Ishikawa (cell line): Measurements from ENCODE around the gene SMIM22.

Source experiments
- CEBPB ChIP-seq: IDR thresholded peaks from 2 replicates; pipeline ENCODE4 v1.6.1; 2012
- CREB1 ChIP-seq: IDR thresholded peaks from 2 replicates; pipeline ENCODE4 v1.6.1; 2012; ENCODE audit warnings: low read depth
- EGR1 ChIP-seq: IDR thresholded peaks from 2 replicates; pipeline ENCODE4 v1.6.1; 2012
- EP300 ChIP-seq: IDR thresholded peaks from 2 replicates; pipeline ENCODE4 v1.6.1; 2012; ENCODE audit warnings: borderline replicate concordance
- FOXM1 ChIP-seq: IDR thresholded peaks from 2 replicates; pipeline ENCODE4 v1.6.1; 2012; ENCODE audit warnings: low read depth, borderline replicate concordance
- NFIC ChIP-seq: IDR thresholded peaks from 2 replicates; pipeline ENCODE4 v1.6.1; 2012
- RAD21 ChIP-seq: IDR thresholded peaks from 2 replicates; pipeline ENCODE4 v1.6.1; 2012; ENCODE audit warnings: low read depth
- TAF1 ChIP-seq: IDR thresholded peaks from 2 replicates; pipeline ENCODE4 v1.6.1; 2012; ENCODE audit warnings: low read depth, mild to moderate bottlenecking
- TCF12 ChIP-seq: IDR thresholded peaks from 2 replicates; pipeline ENCODE4 v1.6.1; 2012; ENCODE audit warnings: low read depth
- TEAD4 ChIP-seq: IDR thresholded peaks from 2 replicates; pipeline ENCODE4 v1.6.1; 2012
- YY1 ChIP-seq: IDR thresholded peaks from 2 replicates; pipeline ENCODE4 v1.6.1; 2012; ENCODE audit warnings: low read depth
- ZBTB7A ChIP-seq: IDR thresholded peaks from 2 replicates; pipeline ENCODE4 v1.6.1; 2012; ENCODE audit warnings: low read depth
- TF ChIP-seq, protein P1 (sequence below): IDR thresholded peaks from 2 replicates; pipeline ENCODE4 v1.6.1; 2012; ENCODE audit warnings: low read depth, mild to moderate bottlenecking
- TF ChIP-seq, protein P2 (sequence below): IDR thresholded peaks from 2 replicates; pipeline ENCODE4 v1.6.1; 2012
- TF ChIP-seq, protein P3 (sequence below): IDR thresholded peaks from 2 replicates; pipeline ENCODE4 v1.6.1; 2012

The SMIM22 gene

DNA sequence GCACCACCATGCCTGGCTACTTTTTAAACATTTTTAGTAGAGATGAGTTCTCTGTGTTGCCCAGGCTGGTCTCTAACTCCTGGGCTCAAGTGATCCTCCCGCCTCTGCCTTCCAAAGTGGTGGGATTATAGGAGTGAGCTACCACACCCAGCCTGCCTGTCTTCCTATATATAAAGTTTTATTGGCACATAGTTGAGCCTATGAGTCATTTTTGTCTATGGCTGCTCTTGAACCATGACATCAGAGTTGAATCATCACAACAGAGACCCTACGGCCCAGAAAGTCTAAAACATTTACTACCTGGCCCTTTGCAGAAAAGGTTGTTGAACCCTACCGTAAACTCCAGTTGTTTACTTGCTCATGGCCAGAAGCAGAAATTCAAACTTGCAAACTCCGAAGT, 14.9 kb upstream of the SMIM22 start:
- TF ChIP-seq EP300 (no peak), NFIC (no peak), CEBPB (no peak), FOXM1 (no peak), CREB1 (no peak), TCF12 (no peak), EGR1 (no peak), ZBTB7A (no peak), RAD21 (no peak), TEAD4 (no peak), YY1 (no peak), TAF1 (no peak)
- TF ChIP-seq, protein P1, sequence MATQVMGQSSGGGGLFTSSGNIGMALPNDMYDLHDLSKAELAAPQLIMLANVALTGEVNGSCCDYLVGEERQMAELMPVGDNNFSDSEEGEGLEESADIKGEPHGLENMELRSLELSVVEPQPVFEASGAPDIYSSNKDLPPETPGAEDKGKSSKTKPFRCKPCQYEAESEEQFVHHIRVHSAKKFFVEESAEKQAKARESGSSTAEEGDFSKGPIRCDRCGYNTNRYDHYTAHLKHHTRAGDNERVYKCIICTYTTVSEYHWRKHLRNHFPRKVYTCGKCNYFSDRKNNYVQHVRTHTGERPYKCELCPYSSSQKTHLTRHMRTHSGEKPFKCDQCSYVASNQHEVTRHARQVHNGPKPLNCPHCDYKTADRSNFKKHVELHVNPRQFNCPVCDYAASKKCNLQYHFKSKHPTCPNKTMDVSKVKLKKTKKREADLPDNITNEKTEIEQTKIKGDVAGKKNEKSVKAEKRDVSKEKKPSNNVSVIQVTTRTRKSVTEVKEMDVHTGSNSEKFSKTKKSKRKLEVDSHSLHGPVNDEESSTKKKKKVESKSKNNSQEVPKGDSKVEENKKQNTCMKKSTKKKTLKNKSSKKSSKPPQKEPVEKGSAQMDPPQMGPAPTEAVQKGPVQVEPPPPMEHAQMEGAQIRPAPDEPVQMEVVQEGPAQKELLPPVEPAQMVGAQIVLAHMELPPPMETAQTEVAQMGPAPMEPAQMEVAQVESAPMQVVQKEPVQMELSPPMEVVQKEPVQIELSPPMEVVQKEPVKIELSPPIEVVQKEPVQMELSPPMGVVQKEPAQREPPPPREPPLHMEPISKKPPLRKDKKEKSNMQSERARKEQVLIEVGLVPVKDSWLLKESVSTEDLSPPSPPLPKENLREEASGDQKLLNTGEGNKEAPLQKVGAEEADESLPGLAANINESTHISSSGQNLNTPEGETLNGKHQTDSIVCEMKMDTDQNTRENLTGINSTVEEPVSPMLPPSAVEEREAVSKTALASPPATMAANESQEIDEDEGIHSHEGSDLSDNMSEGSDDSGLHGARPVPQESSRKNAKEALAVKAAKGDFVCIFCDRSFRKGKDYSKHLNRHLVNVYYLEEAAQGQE, result no peak
- TF ChIP-seq, protein P2, sequence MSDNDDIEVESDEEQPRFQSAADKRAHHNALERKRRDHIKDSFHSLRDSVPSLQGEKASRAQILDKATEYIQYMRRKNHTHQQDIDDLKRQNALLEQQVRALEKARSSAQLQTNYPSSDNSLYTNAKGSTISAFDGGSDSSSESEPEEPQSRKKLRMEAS, result no peak
- TF ChIP-seq, protein P3, sequence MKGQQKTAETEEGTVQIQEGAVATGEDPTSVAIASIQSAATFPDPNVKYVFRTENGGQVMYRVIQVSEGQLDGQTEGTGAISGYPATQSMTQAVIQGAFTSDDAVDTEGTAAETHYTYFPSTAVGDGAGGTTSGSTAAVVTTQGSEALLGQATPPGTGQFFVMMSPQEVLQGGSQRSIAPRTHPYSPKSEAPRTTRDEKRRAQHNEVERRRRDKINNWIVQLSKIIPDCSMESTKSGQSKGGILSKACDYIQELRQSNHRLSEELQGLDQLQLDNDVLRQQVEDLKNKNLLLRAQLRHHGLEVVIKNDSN, result no peak

DNA sequence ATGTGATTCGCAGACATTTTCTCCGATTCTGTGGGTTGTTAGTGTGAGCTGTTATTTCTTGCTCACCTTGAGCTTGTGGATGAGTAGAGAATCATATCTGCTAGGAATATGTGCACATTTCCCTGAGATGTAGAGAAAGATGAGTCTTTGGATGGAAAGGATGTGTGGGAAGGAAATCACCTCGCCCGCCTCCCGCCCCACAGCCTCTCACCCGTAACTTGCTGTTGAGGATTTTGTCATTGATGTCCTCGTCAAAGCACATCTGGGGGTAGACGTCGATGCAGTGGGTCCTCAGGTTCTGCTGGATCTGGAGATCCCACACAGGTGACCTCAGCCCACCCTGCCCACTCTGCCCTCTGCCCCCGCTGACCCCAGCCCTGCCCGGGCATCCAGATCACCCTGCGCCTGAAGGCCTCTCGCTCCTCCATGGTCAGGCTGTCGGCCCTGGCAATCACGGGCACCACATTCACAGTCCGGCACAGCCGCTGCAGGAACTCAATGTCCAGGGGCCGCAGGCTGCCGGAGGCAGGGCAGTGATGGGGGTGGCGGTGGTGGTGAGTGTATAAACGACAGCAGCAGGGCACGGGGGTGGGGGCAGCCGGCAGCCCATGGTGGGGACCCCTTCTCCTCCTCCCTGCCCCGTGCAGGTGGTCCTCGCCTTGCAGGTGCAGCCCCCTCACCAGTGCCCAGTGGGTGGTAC, 11.8 kb upstream of the SMIM22 start:
- TF ChIP-seq YY1 (no peak), FOXM1 (no peak), CREB1 (no peak), RAD21 (no peak), ZBTB7A (no peak), NFIC (no peak), TEAD4 (no peak), CEBPB (no peak), EGR1 (no peak), TAF1 (no peak), EP300 (no peak)
- TF ChIP-seq, protein P3, result no peak
- TF ChIP-seq, protein P2, result no peak
- TF ChIP-seq, protein P1, result no peak

DNA sequence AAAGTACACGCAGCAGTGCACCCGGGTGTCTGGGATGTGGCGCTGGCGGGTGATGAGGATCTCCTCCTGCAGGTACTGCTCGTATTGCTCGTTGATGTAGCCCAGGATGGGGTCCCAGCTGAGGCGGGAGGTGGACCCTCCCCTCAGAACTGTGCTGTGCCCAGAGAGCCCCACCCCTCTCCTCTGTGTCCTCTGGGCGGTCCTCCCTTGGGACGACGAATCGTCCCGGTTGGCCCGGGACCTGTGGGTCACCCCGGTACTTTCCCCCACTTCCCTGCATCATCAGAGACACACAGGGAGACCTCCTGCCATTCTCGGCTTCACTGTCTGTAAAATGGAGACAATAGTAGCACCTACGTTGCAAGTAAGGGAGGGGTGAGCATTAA, 11.2 kb upstream of the SMIM22 start:
- TF ChIP-seq FOXM1 (no peak), YY1 (no peak), NFIC (no peak), EGR1 (no peak), TEAD4 (no peak)
- TF ChIP-seq, protein P2, result no peak

DNA sequence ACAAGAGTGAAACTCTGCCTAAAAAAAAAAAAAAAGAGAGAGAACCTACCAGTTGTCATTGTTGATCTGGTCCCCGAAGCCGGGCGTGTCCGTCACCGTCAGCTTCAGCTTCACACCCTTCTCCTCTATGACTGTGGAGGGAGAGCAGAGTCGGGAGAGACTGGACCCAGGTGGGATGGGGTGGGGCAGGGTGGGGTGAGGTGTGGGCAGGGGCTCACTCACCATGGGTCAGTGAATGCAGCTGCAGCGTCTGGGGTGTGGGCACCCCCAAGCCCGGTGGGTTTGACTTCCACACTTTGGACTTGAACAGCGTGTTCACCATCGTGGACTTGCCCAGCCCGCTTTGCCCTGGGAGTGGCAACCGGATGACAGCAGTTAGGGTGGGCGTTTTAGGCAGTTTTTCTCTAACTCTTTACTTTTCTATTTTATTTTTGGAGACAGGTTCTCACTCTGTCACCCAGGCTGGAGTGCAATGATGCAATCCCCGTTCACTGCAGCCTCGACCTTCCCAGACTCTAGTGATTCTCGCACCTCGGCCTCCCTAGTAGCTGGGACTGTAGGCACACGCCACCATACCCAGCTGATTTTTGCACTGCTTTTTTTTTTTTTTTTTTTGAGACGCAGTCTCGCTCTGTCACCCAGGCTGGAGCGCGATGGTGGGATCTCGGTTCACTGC, 9.3 kb upstream of the SMIM22 start:
- TF ChIP-seq TEAD4, result no peak
- TF ChIP-seq, protein P1, result no peak
- no peak for TF ChIP-seq CEBPB
- no peak for TF ChIP-seq TCF12
- no peak for TF ChIP-seq EGR1
- TF ChIP-seq ZBTB7A, result no peak
- no peak for TF ChIP-seq YY1
- no peak for TF ChIP-seq NFIC
- TF ChIP-seq CREB1, result no peak
- TF ChIP-seq TAF1, result no peak
- TF ChIP-seq, protein P2, result no peak
- TF ChIP-seq EP300, result no peak
- TF ChIP-seq FOXM1, result no peak
